ENCODE results near the gene CHST15. TPM values are rescaled to one million over a fixed set of nuclear protein-coding genes. Genes with fewer than 3 reads are reported as not detected.

Gene CHST15
- total RNA-seq, 6 donors from 2014 or later = 16.1 to 54.5 (median 27.3) TPM

GRCh38 chr10:124130198-124130900, 37.0 kb upstream of the CHST15 start:
- WGBS, 2 donors = 65 to 85% methylated on average over 5 to 7 of the region's 7 CpGs
- no peaks in the 10 kb centered on the region for H3K9me3 ChIP-seq
- TF ChIP-seq EP300 (IDR thresholded peaks at IDR 0.05) (no peak), POLR2AphosphoS5 (IDR thresholded peaks at IDR 0.05) (no peak), POLR2A (IDR thresholded peaks at IDR 0.05) (no peak)
- TF ChIP-seq, protein P1, sequence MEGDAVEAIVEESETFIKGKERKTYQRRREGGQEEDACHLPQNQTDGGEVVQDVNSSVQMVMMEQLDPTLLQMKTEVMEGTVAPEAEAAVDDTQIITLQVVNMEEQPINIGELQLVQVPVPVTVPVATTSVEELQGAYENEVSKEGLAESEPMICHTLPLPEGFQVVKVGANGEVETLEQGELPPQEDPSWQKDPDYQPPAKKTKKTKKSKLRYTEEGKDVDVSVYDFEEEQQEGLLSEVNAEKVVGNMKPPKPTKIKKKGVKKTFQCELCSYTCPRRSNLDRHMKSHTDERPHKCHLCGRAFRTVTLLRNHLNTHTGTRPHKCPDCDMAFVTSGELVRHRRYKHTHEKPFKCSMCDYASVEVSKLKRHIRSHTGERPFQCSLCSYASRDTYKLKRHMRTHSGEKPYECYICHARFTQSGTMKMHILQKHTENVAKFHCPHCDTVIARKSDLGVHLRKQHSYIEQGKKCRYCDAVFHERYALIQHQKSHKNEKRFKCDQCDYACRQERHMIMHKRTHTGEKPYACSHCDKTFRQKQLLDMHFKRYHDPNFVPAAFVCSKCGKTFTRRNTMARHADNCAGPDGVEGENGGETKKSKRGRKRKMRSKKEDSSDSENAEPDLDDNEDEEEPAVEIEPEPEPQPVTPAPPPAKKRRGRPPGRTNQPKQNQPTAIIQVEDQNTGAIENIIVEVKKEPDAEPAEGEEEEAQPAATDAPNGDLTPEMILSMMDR (IDR thresholded peaks at IDR 0.05) = no peak
- DNase-seq = no peak
- H3K36me3 ChIP-seq = no peaks in the 10 kb centered on the region
- H3K4me1 ChIP-seq = no peaks in the 10 kb centered on the region
- ATAC-seq (ENCODE audit: low FRiP score in 2 of 2) = no peak
- no peaks in the 10 kb centered on the region for H3K27me3 ChIP-seq
- no peak overlapping the region for H3K4me3 ChIP-seq
- H3K27ac ChIP-seq = no peak overlapping the region

GRCh38 chr10:124129471-124129870, 36.1 kb upstream of the CHST15 start:
- Histone ChIP-seq H3K27me3 (no peaks in the 10 kb centered on the region), H3K27ac (no peak overlapping the region), H3K4me3 (no peak overlapping the region), H3K9me3 (no peaks in the 10 kb centered on the region), H3K4me1 (no peaks in the 10 kb centered on the region), H3K36me3 (no peaks in the 10 kb centered on the region)
- no peak for DNase-seq
- TF ChIP-seq EP300 (IDR thresholded peaks at IDR 0.05) (no peak), POLR2A (IDR thresholded peaks at IDR 0.05) (no peak), POLR2AphosphoS5 (IDR thresholded peaks at IDR 0.05) (no peak)
- TF ChIP-seq, protein P1 (IDR thresholded peaks at IDR 0.05) = no peak
- no peak for ATAC-seq (ENCODE audit: low FRiP score in 2 of 2)
- WGBS, 2 donors = 91 to 95% methylated on average over 3 to 5 of the region's 5 CpGs

GRCh38 chr10:124128811-124129145, 35.4 kb upstream of the CHST15 start:
- TF ChIP-seq POLR2AphosphoS5 (IDR thresholded peaks at IDR 0.05) (no peak), POLR2A (IDR thresholded peaks at IDR 0.05) (no peak), EP300 (IDR thresholded peaks at IDR 0.05) (no peak)
- TF ChIP-seq, protein P1 (IDR thresholded peaks at IDR 0.05) = no peak
- no peak overlapping the region for H3K4me3 ChIP-seq
- ATAC-seq (ENCODE audit: low FRiP score in 2 of 2) = no peak
- H3K27ac ChIP-seq = no peak overlapping the region
- no peaks in the 10 kb centered on the region for H3K36me3 ChIP-seq
- DNase-seq = no peak
- no peaks in the 10 kb centered on the region for H3K27me3 ChIP-seq
- H3K4me1 ChIP-seq = no peaks in the 10 kb centered on the region
- no peaks in the 10 kb centered on the region for H3K9me3 ChIP-seq
- WGBS, 2 donors = 90 to 94% methylated on average over 5 of the region's 5 CpGs

DNA sequence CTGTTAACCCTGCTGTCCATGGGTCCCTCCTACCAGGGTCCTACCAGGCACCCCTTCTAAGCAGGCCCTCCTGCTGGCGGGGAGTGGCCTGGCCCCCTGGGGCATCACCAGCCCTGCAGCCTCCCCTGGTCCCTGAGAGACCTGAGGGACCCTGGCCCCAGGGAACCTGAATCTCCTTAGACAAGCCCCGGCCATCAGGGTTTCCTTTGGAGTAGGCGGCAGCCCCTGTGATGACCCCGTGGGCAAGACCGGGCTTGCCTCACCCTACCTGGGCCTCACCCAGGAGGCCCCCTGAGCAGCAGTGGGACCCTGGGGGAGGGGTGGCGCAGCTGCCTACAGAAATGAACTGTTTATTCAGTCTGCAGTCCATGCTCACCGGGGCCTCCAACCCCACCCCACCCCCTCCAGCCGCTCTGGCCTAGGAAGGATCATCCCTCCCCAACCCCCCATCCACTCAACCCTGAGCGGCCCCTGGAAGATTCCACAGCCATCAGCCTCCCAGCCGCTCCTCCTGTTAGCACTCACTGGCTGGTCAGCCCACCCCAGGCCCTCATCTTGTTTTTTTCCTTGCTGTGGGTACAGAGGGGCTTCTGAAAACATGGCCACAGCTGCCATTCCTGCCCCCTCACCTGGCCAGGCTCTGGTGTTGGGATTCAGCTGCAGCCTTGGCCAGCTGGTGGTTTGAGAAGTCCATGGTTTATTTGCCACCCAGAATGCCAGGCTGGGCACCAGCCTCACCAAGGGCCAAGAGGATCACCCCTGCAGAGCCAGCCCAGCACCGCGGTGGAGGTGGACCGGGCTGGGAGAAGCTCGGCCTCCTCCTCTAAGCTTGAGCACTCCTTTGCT, 34.8 kb upstream of the CHST15 start:
- Histone ChIP-seq H3K4me1 (no peaks in the 10 kb centered on the region), H3K36me3 (no peaks in the 10 kb centered on the region), H3K27ac (no peak overlapping the region), H3K4me3 (no peak overlapping the region), H3K27me3 (no peaks in the 10 kb centered on the region), H3K9me3 (no peaks in the 10 kb centered on the region)
- 88 to 92% methylated on average over 8 to 14 of the region's 14 CpGs for WGBS, 2 donors
- DNase-seq = no peak
- no peak for ATAC-seq (ENCODE audit: low FRiP score in 2 of 2)
- no peak for TF ChIP-seq POLR2AphosphoS5 (IDR thresholded peaks at IDR 0.05)
- TF ChIP-seq EP300 (IDR thresholded peaks at IDR 0.05) = no peak
- TF ChIP-seq, protein P1 (IDR thresholded peaks at IDR 0.05) = no peak
- no peak for TF ChIP-seq POLR2A (IDR thresholded peaks at IDR 0.05)
